GM19463 (cell line): ENCODE measurements around the gene CFAP74.
"Not testable (repeated sequence)": the region's sequence is repeated elsewhere in the genome, so short reads cannot be mapped to it uniquely, and the experiment has no call there.

Experiments used
- ATAC-seq: cut with Tn5 transposase; IDR thresholded peaks from one replicate; pipeline ENCODE4 v1.9.1; 2021; ENCODE audit warnings: mild to moderate bottlenecking, moderate library complexity; ENCODE audit not compliant: unreplicated experiment

The CFAP74 gene

GRCh38 chr1:1989102-1989542, 14.5 kb downstream of the CFAP74 start:
- no peak for ATAC-seq

- ATAC-seq: no peak
These were observed 15.3 kb downstream of the CFAP74 start for GRCh38 chr1:1988061-1988945.

DNA sequence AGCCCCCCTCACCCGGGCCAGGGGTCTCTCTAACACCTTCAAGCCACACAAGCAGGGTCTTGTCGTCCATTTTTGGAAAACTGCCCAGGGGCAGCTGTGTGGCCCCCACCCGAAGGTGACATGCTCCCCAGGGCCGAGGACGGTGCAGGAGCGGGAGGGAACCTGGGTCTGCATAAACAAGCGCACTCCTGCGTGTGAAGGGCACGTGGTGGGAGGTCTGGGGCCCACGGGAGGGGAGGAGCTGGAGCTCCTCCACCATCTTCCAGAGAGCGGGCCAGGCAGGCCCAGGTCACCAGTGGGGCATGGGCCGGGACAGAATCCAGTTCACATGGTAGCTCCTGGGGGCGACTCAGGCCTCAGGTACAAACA, 16.5 kb downstream of the CFAP74 start:
- ATAC-seq: no peak

DNA sequence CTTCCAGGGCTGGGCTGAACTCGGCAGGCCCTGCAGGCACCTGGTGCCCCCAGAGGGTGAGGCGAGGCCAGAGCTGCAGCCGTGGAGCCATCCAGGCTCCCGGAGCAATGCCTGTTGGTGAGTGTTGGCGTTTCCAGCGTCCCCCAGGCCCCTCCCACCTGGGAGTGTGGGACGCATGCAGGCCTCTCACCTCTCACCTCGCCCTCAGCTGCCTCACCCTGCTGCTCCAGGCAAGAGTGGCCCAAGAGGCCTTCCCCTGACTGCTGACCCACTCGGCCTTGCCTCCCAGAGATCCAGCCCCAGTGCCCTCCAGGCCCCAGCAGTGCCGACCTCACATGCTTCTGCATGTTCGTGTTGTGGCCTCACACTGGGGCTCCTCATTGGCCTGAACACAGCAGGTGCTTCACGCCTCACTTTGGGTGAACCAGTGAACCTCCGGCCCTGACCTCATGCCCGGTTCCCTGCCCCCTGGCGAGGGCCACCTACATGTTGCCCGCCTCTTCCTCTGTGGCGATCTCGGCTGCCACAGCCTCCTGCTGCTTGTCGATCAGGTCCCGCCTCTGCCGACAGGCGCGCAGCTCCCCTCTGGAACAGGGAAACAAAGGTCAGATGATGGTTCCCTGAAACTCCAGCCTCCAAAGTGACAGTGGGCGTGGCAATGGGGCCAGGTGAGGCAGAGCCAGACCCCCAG, 17.0 kb downstream of the CFAP74 start:
- ATAC-seq: no peak

DNA sequence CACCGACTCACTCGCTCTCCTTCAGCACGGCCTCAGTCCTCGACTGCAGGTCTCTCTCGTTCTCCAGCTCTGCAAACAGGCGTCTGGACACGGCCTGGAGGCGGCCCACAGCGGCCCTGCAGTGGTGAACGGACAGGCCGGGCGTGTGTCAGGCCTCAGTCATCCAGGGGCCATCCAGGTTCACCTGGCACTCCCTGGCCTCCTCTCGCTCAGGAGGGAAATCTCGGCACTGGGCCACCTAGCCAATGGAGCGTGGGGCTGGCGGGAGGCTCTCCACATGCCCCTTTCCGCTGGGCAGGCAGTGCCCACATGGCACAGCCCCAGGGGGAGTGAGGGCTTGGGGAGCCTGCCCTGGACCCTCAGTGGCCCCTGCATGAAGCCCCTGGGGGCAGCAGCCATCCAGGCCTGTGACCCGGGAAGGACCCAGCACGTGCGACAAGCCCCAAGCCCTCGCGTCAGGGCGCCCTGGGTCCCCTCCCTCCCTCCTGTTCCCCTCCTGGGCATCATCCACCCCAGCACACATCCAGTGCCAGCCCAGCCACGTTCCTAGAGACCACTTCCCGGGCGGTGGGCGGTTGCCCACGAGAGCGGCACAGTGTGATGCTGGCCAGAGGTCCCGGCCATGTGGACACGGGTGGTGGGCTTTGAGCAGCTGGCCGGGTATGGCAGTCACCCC, 18.1 kb downstream of the CFAP74 start:
- ATAC-seq: no peak

DNA sequence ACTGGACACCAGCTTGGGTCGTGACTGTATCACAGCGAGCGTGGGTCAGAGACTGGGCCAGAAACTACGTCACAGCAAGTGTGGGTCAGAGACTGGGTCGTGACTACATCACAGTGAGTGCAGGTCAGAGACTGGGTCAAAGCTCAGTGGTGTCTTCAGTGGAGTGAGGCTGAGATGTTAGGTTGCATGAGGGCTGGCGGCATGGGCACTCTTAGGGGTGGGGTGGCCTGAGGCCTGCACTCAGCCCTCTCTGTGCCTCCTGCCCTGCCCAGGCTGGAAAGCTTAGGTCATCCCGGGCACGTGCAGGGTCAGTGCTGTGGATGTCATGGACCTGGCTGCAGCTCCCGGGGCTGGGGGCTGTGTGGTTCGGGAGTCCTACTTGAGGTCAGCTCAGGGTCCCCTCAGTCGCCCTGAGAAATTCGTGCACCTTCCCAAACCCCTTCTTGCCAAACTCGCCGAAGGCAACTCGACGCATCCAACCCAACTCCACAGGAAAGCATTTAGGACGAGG, 19.0 kb downstream of the CFAP74 start:
- no peak for ATAC-seq

DNA sequence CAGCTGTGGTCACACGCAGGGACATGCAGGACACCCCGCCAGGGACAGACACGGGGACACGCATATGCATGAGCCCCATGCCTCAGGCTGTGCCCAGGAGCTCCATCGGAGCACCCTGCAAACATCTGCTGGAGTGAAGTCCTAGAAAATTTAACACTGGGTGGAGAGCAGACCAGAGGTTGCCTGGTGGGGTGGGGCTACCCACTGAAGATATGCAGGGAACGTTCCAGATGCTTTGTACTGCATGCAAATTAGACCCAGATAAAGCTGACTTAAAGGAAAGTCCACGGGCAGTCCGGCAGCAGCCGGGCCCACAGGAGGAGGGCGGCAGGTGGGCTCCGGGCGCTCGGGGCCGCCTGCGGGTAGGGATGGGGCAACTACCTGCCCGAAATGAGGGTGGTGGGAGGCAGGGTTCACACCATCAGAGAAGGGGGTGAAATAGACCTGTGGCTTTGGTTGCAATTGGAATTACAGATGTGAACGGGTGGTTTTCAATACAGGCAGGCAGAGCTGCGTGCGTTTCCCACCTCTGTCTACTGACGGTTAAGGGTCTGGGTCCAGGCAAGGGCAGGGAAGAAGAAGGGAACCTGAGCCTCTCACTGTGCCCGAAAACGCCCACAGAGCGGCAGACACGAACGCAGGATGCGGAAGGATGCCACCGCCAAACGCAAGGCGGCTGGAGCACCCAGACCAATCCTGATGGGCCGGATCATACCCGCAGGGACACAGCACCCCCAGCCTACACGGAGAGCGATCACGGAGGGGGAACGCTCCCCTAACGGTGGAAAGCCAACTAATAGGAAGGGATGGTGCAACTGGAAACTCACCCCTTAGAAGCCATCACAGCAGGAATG, 21.0 kb downstream of the CFAP74 start:
- no peak for ATAC-seq

- ATAC-seq: not testable (repeated sequence)
These were observed 21.8 kb downstream of the CFAP74 start for GRCh38 chr1:1981631-1982327.

DNA sequence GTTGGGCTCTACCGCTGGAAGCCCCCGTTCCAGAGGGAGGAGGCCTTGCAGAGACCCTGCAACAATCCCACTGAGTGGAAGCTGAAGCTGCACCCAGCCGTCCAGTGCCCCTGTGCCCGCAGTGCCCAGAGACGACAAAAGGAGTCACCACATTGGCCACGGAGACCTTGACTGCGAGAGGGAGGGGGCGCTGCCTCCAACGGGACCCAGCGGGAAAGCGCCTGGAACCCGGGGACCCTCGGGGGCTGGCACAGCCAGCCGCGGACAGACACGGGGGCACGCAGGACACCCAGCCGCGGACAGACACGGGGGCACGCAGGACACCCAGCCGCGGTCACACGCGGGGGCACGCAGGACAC, 22.5 kb downstream of the CFAP74 start:
- no peak for ATAC-seq

GRCh38 chr1:1980467-1981141, 23.0 kb downstream of the CFAP74 start:
- no peak for ATAC-seq

GRCh38 chr1:1979482-1980165, 24.0 kb downstream of the CFAP74 start:
- no peak for ATAC-seq

GRCh38 chr1:1978690-1979481, 24.7 kb downstream of the CFAP74 start:
- not testable (repeated sequence) for ATAC-seq

DNA sequence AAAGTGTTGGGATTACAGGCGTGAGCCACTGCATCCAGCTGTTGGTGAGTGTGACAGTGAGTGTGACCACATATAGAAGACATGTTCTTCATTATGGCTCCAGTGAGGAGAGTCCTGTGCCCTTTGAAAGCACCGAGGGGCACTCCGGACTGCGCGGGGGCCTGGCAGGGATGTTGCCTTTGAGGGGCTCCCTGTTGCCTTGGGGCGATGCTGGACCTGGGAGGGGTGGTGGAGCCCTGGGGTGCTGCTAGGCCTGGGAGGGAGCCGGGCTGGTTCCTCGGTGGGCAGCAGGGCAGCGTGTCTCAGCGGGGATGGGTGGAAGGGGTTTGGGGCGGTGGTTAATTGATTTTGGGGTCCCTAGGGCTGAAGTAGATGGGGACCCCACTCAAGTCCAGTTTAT, 25.5 kb downstream of the CFAP74 start:
- ATAC-seq: no peak

DNA sequence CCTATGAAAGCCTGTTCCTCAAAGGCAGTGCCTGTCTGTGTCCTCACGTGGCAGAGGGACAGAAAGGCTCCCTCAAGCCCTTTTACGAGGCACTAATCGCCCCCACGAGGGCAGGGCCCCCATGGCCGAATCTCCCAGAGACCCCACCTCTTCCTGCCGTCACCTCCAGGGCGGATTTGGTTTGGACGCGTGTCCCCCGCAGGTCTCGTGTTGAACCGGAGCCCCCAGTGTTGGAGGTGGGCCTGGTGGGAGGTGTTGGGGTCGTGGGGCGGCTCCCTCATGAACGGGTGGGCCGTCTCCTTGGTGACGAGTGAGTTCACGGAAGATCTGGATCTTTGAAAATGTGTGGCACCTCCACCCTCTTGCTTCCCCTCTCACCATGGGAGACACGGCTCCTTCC, 27.6 kb downstream of the CFAP74 start:
- no peak for ATAC-seq

- ATAC-seq: no peak
These were observed 28.1 kb downstream of the CFAP74 start for GRCh38 chr1:1975535-1975934.

GRCh38 chr1:1974834-1975233, 28.8 kb downstream of the CFAP74 start:
- no peak for ATAC-seq

DNA sequence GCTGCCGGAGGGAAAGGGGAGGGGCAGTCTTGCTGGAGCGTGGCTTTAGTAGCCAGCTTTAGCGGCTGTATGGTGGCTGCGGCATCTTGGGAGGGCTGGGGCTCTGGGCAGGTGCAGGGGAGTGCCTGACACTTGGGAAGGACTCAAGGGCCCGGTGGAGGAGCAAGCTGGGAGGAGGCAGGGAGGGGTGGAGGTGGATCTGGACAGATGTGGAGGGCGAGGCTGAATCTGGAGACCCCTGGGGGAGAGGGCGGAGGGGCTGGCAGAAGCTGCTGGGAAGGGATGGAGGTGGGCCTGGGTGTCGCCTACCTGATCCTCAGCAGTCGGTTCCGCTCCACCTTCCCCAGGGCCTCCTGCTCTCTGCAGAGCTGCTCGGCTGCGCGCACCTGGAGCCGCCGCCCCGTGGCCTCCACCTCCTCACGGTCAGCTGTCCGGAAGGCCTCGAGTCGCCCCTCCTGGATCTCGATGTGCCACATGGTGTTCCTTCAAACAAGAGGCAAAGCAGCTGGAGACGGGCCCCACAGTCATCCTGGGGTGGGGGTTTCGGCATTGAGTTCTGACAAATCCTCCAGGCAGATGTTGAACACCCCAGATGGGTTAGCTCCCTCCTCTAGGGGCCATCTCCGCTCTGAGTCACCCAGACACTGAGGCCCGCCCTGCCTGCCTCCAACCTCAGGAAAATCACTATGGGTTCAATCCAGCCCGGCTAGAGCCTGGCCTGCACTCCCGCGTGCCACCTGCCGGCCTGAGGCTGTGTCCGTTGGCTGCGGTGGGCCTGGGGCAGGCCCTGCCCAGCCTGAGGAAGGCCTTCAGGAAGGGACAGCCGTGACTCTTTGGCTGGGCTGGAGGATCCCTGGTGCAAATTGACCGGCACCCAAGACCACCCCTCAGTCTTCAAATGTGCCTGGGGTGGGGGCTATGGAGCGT, 29.6 kb downstream of the CFAP74 start:
- ATAC-seq: no peak
